ENCODE results near the gene THSD7A.

THSD7A gene

GRCh38 chr7:11831736-11832495 is at the start of gene THSD7A:
TSS of gene THSD7A (minus strand) at chr7:11832198. CDS start at chr7:11831946, 252 bp downstream.
- DNase-seq (ENCODE audit: low read depth, low spot score): no peak

- no peak for DNase-seq (ENCODE audit: low read depth, low spot score)
Measured at GRCh38 chr7:11881680-11882079, 49.7 kb upstream of the THSD7A start.

- no peak for DNase-seq (ENCODE audit: low read depth, low spot score)
Measured at GRCh38 chr7:11875635-11876034, 43.6 kb upstream of the THSD7A start.

DNA sequence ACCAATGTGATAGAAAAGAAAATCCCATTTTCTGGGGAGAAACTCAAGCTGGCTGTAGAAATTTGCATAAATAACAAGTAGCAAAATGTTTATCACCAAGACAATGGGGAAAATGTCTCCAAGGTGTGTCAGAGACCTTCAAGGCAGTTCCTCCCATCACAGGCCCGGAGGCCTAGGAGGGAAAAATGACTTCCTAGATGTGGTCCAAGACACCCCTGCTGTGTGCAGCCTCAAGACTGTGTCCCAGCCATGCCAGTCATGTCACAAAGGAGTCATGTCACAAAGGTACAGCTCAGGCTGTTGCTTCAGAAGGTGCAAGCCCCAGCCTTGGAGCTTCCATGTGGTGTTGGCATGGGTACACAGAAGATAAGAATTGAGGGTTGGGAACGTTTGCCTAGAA is 33.7 kb upstream of the THSD7A start:
- DNase-seq (ENCODE audit: low read depth, low spot score): no peak

- no peak for DNase-seq (ENCODE audit: low read depth, low spot score)
Measured at GRCh38 chr7:11858622-11859302, 26.8 kb upstream of the THSD7A start.

GRCh38 chr7:11858026-11858425 is 26.0 kb upstream of the THSD7A start:
- no peak for DNase-seq (ENCODE audit: low read depth, low spot score)

- DNase-seq (ENCODE audit: low read depth, low spot score): no peak
Measured at GRCh38 chr7:11848251-11848650, 16.3 kb upstream of the THSD7A start.

DNA sequence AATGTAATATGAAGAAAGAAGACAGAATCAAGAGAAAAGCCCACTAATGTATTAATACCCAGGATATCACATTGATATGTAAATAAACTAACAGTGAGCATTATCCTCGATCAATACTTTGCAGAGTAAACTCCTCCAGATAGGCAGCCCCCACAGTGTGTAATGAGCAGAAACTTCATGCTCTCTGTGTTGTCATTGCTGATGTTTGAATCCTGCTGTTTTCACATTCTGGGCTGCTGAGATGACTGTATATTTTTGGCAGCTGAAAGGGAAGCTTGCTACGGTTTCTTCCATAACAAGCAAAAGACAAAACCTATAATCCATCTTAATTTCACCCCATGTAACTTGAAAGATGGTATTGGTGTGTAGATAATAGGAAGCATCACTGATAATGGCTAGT is 15.3 kb upstream of the THSD7A start:
- no peak for DNase-seq (ENCODE audit: low read depth, low spot score)

DNA sequence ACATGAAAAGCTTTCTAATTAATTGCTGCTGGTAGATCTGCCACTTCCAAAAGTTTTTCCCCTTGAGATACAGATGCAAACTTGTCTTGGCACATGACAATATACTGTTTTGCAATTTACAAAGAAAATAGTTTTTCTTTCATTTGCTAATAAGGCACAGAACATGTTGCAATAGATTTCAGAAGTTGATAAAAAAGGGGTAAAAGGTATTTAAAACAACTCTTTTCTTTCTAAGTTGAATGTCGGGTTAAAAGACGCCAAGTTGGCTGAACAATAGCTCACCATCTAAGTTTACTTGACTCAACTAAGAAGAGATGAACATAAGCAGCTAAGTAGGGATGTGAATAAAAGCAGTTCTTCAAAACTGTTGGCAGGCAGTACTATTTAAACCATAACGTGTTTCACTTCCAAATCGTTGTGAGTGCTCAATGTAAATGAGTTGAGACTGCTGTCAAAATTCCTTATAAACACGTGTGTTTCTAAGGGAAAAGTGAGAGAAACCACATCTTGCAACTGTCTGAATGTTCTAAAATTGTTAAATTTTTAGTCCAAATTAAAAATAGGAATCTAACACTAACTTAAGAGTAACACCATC is 14.5 kb upstream of the THSD7A start:
- DNase-seq (ENCODE audit: low read depth, low spot score): no peak

GRCh38 chr7:11843113-11843765 is 11.2 kb upstream of the THSD7A start:
- no peak for DNase-seq (ENCODE audit: low read depth, low spot score)

GRCh38 chr7:11841657-11842056 is 9.7 kb upstream of the THSD7A start:
- no peak for DNase-seq (ENCODE audit: low read depth, low spot score)

DNA sequence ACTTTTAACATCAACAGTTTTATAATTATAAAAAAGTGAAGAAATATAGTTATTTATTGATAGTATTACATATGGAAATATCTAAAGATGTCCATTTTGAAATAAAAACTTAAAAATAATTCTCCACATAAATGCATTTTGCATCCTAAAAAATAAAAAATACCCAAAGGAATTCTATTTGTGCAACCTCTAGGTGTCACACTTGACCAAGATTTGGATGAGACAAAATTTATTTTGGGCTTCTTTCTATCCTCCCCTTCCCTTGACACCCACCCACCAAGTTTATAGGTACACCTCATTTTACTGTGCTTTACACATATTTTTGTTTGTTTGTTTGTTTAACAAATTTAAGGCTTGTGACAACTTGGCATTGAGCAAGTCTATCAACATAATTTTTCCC is 3.3 kb upstream of the THSD7A start:
- no peak for DNase-seq (ENCODE audit: low read depth, low spot score)

DNA sequence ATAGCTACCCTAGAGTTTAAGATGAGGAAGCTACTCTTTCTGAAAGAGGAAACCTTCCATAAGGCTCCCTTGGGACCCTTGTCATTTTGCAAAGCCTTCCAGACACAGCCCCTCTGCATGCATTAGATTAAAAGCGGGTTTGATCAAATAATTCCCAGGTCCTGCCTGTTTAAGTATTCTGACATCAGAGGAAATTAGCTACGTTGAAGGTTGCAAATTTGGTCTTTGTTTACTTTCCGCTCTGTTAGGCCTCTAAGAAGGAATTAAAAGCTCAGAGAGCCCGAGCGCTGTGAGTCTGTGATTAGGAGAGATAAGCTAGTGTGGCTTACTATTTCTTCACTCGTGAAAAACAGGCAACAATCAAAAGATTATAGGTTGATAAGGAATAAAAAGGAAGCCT is 1.4 kb upstream of the THSD7A start:
- DNase-seq (ENCODE audit: low read depth, low spot score): no peak

DNA sequence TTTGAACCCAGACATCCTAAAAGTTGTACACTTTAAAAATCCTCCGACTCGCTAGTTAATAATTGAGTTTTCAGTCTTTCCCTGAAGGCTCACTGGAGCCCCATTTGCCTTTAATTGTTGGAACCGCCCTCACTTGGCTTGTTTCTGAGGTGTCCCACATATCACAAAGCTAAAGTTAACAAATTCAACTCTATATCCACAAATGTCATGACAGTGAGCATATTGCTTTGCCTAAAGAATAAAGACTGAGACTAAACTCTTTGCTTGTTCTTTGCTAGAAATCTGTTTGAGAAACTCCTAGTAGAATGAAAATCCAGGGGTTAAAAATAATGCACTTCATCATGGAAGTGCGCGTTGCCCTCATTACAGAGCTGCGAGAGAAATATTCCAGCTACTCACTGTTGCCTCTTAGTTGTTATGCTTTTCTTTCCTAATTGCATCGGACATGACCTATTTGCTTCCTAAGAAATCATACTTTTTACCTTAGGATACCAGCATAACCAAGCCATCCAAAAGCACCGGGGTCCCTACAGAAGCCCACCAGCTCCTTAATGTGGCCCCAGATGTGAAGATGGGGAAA is 752 bp downstream of the THSD7A start:
- no peak for DNase-seq (ENCODE audit: low read depth, low spot score)

DNA sequence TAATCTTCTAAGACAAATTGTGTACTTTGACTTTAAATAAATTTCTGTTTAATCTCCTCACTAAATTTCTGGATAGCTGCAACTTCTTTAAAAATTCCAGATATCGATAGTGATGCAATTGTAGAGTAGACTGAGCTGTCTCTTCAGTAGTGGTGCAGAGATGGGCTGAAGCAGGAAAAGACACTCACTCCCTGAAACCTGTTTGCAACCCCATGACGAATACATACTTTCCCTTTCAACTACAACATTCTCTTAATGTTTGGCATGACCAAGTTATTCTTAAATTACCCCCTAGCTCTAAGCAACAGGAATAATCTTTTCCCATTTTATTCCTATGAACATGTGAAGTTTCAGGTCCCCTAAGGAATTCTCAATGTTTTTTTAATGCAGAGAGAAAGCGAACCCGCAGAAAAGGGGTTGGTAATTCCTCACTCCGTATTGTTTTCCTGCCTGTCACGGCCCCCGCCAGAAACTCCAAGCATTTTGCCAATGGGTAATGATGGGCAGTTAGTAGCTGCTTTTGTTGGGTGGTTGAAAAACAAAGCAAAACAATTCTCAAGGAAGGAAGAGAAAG is 1.3 kb downstream of the THSD7A start:
- no peak for DNase-seq (ENCODE audit: low read depth, low spot score)

- no peak for DNase-seq (ENCODE audit: low read depth, low spot score)
Measured at GRCh38 chr7:11829954-11830353, 2.0 kb downstream of the THSD7A start.

GRCh38 chr7:11819947-11820346 is 12.1 kb downstream of the THSD7A start:
- DNase-seq (ENCODE audit: low read depth, low spot score): no peak

DNA sequence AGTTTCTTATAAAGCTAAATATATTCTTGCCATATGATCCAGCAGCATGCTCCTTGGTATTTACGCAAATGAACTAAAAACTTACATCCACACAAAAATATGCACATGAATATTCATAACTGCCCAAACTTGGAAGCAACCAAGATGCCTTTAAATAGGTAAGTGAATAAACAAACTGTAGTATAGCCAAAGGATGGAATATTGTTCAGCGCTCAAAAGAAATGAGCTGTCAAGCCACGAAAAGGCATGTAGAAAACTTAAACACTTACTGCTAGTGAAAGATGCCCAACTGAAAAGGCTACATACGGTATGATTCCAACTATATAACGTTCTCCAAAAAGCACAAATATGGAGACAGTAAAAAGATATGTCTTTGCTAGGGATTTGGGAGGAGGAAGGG is 12.7 kb downstream of the THSD7A start:
- DNase-seq (ENCODE audit: low read depth, low spot score): no peak

DNA sequence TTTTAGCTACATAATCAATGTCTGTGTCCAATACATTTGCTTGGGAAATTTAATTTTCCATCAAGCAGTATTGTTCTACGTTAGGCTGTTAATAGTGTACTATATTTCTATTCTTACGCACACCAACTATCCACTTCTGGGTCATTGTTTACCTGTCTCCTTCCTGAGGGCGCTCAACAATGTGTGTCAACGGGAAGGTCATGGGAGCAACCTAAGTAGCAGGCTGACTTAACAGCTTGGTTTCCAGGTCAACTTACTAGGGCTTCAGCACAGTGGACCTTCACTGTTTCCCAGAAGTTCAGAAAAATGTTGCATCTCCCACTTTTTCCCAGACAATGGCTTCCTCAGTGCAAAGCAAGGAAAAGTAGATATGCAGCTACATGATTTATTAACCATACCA is 13.7 kb downstream of the THSD7A start:
- no peak for DNase-seq (ENCODE audit: low read depth, low spot score)

DNA sequence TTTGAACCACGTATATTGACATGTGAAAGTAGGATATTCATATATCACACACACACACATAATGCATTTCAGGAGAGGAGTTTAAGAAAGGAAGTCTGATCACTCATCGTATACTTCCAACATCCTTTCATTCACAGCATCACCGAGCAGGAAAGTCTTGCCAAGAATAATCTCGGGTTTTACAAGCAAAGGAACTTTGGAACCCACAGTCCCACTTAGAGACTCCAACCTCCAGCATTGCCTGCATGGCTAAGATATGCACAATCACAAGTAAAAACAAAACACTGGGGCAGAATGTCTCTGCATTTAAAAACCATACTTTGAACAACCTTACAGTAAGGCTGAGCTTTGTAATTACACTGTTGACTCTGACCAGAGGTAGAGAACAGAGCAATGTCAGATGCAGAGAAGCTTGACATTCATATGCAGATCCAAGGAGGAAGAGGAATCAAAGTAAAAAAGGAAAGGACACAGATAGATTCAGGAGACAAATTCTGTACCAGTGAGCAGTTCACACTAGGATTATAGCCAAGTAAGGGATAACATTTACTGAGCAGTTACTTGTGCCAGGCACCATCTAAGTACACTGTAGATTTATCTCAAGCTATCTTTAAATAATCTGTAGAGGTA is 14.8 kb downstream of the THSD7A start:
- no peak for DNase-seq (ENCODE audit: low read depth, low spot score)

- no peak for DNase-seq (ENCODE audit: low read depth, low spot score)
Measured at GRCh38 chr7:11811709-11812108, 20.3 kb downstream of the THSD7A start.
